ENCODE measurements around the gene CHI3L2. TPM values are rescaled to one million over a fixed set of nuclear protein-coding genes. Genes with fewer than 3 reads are reported as not detected.

CHI3L2 gene
- total and polyA plus RNA-seq, 10 of the 15 experiments (the other 5 are each of a cell fraction or from before 2014, with no cell fraction given), result 37.1 to 508 (median 98.3) TPM

- Histone ChIP-seq H3K27me3 (replicated peaks in 1 of 2; ENCODE audit: control insufficient read depth in 2 of 2, insufficient read depth in 2 of 2, low read length in 1 of 2) (no peaks in the 10 kb centered on the region), H3K36me3 (ENCODE audit: control insufficient read depth in 2 of 2, insufficient read depth in 2 of 2, low read length in 1 of 2) (no peaks in the 10 kb centered on the region), H3K4me3 (peak overlapping the region; percentile 16; the same call in 1 of the 2 replicates), H4K20me1 (ENCODE audit: control insufficient read depth, insufficient read depth) (no peaks in the 10 kb centered on the region), H3K9ac (ENCODE audit: control insufficient read depth, insufficient read depth, low read length) (peak overlapping the region; percentile 72), H3K9me3 (replicated peaks; ENCODE audit: control insufficient read depth, insufficient read depth, low read length) (no peaks in the 10 kb centered on the region), H2AFZ (ENCODE audit: control insufficient read depth, low read depth, low read length) (no peak overlapping the region), H3K79me2 (ENCODE audit: control insufficient read depth, insufficient read depth, low read length) (peaks cover 20% of the 10 kb centered on the region), H3K4me1 (ENCODE audit: control insufficient read depth, insufficient read depth, low read length) (peaks cover 82% of the 10 kb centered on the region), H3K27ac (ENCODE audit: control insufficient read depth, insufficient read depth) (peak overlapping the region; percentile 100), H3K4me2 (ENCODE audit: control insufficient read depth, insufficient read depth) (peak overlapping the region; percentile 19)
- DNase-seq (ENCODE audit: low read depth, low spot score), result no peak
- ChIA-PET RAD21 (ENCODE audit: unreplicated experiment) (interaction anchor here (0.9 to 9.9 kb wide), 13 partner anchors 9 to 384 kb away, joined by 3 to 542 read pairs (median 5); partner anchors contain the start of genes CD53, CEPT1, DENND2D and DRAM2), CTCF (interaction anchor here (1.0 to 8.9 kb wide), 7 partner anchors 9 to 186 kb away, joined by 3 to 239 read pairs (median 4); partner anchors contain the start of gene DENND2D), SMC1A (ENCODE audit: uncharacterized antibody, unreplicated experiment) (interaction anchor here (1.1 to 12.4 kb wide), 16 partner anchors 9 to 553 kb away, joined by 3 to 284 read pairs (median 18); partner anchors contain the start of genes CD53, CEPT1, DENND2D and DRAM2), POLR2A (interaction anchor here (1.5 to 8.8 kb wide), 6 partner anchors 12 to 345 kb away, joined by 4 to 371 read pairs (median 15); partner anchors contain the start of genes CEPT1, DENND2D and DRAM2)
- BruUV-seq (replicated peaks), result no TSS peak
- TF ChIP-seq BCLAF1 (IDR thresholded peaks at IDR 0.05) (no peak), ZNF274 (IDR thresholded peaks at IDR 0.05; ENCODE audit: insufficient read depth, insufficient read length) (no peak), ZNF217 (IDR thresholded peaks at IDR 0.05) (no peak)
- 10% methylated on average over 5 of the region's 5 CpGs for WGBS (ENCODE audit: insufficient coverage, insufficient replicate concordance, low lambda C conversion rate, missing lambda C conversion rate)
- FAIRE-seq, result no peak
- no peak for ATAC-seq
- in situ Hi-C loops (cut with MboI), result no loop called here
- intact Hi-C loops (cut with micrococcal nuclease; ENCODE audit: unreplicated experiment), result loop anchor here (1.0 to 5.0 kb wide), 2 partner anchors 12 to 344 kb away; partner anchors contain the start of gene CD53
Observed at GRCh38 chr1:111216751-111217150, 10.8 kb upstream of the CHI3L2 start.

All from GM12878 (cell line).